Measurements from ENCODE around the gene KIAA1217.

The KIAA1217 gene

GRCh38 chr10:24241536-24242040 is 32.6 kb downstream of the KIAA1217 start:
- no peak for DNase-seq (ENCODE audit: low read depth in 2 of 2)

- no peak for DNase-seq (ENCODE audit: low read depth in 2 of 2)
These were observed 33.6 kb downstream of the KIAA1217 start for GRCh38 chr10:24242562-24242961.

- no peak for DNase-seq (ENCODE audit: low read depth in 2 of 2)
These were observed 37.4 kb downstream of the KIAA1217 start for GRCh38 chr10:24246365-24246764.

GRCh38 chr10:24247841-24248240 is 38.9 kb downstream of the KIAA1217 start:
- DNase-seq (ENCODE audit: low read depth in 2 of 2): no peak

- DNase-seq (ENCODE audit: low read depth in 2 of 2): no peak
These were observed 41.0 kb downstream of the KIAA1217 start for GRCh38 chr10:24249829-24250415.

GRCh38 chr10:24251547-24251946 is 42.6 kb downstream of the KIAA1217 start:
- no peak for DNase-seq (ENCODE audit: low read depth in 2 of 2)

DNA sequence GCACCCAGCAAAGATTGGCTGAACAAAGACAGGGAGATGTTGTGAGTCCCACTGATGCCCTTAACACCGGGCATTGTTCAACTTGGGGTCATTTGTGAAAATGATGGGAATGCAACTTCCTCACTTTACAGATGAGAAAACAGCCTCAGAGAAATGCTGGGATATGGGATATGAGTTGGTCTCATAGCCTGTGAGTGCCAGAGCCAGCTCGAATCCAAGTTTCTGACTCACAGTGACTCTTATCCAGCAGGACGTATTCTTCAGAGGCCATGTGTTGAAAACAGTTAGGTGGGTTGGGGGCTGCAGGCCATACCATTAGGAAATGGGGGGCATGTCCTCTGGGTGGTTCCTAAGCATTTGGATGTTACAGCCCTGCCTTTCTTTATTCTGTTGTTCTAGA is 45.2 kb downstream of the KIAA1217 start:
- DNase-seq (ENCODE audit: low read depth in 2 of 2): no peak

DNA sequence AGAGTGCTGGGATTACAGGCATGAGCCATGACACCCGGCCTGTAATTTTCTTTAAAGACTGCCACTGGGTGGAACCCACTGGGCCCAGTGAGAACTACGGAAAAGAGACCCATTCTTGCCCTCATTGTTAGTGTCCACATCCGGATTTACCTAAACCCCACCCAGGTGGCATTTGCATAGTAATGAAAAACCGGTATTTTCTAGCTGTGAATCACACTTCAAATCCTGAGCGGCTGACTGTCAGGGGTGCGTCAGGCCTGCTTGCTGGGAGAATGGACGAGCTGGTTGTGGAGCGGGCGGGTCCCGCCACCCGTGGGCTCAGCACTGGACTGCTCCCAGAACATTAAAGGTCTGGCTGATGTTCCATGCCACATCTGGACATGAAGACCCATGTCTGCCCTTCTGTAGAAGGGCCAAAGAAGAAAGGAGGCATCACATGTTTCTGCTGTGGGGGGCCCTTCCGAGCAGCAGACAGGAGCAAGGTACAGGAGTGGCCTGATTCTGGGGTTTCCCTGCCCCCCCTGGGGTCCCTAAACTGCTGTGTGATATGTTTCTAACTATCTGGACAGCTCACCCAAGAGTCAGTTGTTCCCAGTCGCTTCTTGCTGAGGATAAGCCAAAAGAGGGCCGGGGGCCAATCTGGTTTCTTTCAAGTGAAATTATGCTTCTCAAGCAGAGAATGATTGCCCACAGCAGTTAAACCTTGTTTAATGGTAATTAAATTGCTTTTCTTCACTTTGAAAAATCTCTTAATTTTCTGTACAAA is 46.4 kb downstream of the KIAA1217 start:
- DNase-seq (ENCODE audit: low read depth in 2 of 2): no peak

DNA sequence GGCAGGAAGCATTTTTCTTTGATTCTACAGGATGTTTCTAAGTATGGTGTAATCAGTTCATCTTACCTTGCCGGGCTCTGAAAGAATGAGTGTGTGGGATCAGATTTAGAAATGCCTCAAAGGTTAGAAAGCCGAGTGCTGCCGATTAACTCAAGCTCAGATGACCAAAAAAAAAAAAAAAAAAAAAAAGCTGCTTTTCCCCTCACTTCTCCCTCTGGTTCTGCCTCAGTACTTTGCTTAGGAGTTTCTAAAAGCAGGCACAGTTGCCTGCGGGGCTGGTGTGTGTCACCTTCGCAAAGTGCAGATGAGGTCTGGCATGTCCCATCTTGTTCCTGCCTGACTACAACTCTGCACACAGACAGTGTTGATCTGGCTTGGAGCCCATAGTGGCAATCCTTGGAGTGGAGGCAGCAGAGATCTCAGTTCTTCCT is 47.0 kb downstream of the KIAA1217 start:
- DNase-seq (ENCODE audit: low read depth in 2 of 2): no peak

DNA sequence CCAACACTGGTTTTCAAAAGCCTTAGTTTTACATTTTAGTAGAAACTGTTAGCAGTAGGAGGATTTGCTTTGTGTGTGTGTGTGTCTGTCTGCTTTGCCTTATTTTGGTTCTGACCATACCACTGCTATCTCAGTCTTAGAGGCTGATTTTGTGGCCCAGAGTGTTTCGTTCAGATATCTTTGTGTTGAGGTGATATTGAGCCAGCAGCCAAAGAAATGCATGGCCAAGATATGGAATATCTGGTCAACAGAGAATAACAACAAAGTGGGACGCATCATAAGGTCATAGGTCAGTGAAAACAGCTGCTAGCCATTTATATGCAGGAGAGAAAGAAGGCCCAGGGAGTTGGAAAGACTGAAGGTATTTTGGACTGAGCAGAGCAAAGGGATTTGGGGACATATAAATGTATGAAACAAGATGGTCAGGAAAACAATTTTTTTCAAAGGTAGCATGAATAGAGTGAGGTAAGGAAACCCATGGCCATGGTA is 47.7 kb downstream of the KIAA1217 start:
- DNase-seq (ENCODE audit: low read depth in 2 of 2): no peak

GRCh38 chr10:24257588-24257987 is 48.6 kb downstream of the KIAA1217 start:
- no peak for DNase-seq (ENCODE audit: low read depth in 2 of 2)

DNA sequence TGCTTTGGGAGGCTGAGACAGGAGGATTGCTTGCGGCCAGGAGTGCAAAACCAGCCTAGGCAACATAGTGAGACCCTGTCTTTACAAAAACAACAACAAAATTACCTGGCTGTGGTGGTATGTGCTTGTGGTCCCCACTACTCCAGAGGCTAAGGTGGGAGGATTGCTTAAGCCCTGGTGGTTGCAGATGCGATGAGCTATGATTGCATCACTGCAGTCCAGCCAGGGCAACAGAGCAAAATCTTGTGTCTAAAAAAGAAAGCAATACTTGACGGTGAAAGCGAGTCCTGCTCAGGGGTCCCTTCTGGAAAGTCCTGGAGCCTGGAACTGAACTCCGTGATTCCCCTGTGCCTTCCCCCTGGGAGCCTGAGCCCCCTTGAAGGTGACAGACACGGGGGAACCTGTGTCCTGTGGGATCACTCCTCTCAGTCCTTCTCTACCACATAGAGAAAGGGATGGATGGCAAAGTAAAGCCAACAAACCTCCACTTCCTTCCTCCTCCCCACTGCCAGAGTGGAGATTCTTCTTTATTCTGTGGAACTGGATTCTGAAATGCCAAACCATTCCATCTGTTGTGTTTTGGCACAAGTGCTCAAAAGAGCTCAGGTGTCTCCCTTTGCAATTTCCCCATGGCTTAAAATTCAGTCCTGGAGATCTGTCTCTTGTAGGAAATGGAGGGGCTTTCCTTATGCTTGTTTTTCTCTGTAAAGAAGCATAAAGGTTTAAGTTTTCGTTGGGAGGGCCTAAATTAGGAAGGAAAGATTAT is 50.6 kb downstream of the KIAA1217 start:
- DNase-seq (ENCODE audit: low read depth in 2 of 2): no peak

GRCh38 chr10:24261627-24262026 is 52.7 kb downstream of the KIAA1217 start:
- no peak for DNase-seq (ENCODE audit: low read depth in 2 of 2)

DNA sequence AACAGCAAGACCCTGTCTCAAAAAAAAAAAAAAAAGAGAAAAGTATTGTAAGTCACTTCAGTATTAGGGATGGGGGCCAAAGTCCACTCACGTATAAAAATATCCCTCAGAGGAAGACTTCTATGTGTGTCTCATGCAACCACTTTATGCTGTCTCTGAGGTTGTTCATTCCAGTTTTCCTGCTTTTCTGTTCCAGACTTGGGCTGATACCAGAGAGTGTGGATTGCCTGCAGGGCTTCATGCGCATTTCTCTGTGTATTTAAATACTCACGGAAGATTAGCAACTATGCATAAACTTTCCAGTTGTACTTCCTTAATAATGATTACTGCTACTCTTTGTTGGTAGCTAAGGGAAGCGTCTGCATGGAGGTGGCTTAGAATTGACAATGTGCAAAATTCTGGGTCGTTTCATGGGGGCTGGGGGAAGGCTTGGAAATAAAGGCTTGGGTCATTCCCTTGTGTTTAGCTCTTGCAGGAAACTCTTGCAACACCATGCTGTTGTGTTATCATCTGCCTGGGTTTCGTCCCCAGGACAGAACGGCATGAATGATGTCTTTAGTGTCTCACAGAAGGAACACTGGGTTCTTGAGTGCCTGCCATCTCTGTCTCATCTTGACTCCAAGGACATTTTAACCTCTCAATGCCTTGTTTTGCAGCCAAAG is 54.1 kb downstream of the KIAA1217 start:
- no peak for DNase-seq (ENCODE audit: low read depth in 2 of 2)

GRCh38 chr10:24269476-24269875 is 60.5 kb downstream of the KIAA1217 start:
- no peak for DNase-seq (ENCODE audit: low read depth in 2 of 2)

GRCh38 chr10:24272374-24272773 is 63.4 kb downstream of the KIAA1217 start:
- no peak for DNase-seq (ENCODE audit: low read depth in 2 of 2)

DNA sequence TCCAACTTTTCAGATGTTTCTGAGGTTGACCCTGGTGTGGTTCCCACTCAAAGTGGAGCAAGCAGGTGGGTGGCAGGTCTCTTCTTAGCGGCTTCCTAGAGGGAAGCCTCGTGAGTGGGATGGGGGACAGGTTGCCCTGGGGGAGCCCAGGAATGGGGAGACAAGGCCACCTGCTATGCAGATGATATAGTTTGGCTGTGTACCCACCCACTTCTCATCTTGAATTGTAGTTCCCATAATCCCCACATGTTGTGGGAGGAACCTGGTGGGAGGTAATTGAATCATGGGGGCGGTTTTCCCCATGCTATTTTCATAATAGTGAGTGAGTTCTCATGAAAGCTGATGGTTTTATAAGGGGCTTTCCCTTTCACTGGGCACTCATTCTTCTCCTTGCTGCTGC is 68.3 kb downstream of the KIAA1217 start:
- no peak for DNase-seq (ENCODE audit: low read depth in 2 of 2)

- no peak for DNase-seq (ENCODE audit: low read depth in 2 of 2)
These were observed 68.8 kb downstream of the KIAA1217 start for GRCh38 chr10:24277771-24278170.

GRCh38 chr10:24278176-24278889 is 69.4 kb downstream of the KIAA1217 start:
- DNase-seq (ENCODE audit: low read depth in 2 of 2): no peak

GRCh38 chr10:24279166-24279565 is 70.2 kb downstream of the KIAA1217 start:
- DNase-seq (ENCODE audit: low read depth in 2 of 2): no peak

GRCh38 chr10:24287559-24288195 is 78.7 kb downstream of the KIAA1217 start:
- DNase-seq (ENCODE audit: low read depth in 2 of 2): no peak
